ENCODE results near the gene FADS3.

The FADS3 gene

DNA sequence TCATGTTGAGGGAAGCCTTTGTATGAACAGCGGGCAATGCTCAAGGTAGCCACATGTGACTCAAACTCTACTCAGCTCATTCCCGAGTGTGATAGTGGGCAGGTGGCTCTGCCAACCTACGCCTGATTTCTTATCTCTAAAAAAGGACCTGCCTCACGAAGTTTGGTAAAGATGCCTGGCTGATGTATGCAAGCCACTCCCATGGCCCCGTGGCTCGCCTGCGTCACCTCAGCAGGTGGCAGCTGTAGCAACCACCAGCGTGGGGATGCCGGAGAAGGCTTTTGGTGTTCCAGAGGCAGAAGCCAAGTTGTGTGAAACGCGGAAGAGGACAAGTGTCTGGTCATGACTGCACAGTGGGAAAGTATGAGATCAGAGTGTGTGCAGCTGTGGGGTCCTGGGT, 57.9 kb downstream of the FADS3 start:
- DNase-seq, result no peak

DNA sequence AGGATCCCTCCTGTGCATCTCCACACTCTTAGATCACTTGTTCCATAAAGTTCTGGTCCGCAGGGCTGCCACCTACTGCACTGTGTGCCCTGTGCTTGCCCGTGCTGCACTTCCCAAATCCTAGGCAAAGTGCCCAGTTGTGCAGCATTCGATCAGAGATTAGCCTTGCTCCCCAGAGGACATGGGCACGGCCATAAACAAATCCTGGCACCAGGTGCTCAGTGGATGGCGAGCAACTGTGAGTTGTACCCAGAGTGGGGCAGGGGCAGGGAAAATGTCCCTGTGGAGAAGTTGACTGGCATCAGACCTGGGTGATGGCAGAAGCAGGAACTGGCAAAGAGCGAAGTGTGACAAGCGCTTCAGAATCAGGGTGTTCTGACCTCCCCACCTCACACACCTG, 58.6 kb downstream of the FADS3 start:
- no peak for DNase-seq

DNA sequence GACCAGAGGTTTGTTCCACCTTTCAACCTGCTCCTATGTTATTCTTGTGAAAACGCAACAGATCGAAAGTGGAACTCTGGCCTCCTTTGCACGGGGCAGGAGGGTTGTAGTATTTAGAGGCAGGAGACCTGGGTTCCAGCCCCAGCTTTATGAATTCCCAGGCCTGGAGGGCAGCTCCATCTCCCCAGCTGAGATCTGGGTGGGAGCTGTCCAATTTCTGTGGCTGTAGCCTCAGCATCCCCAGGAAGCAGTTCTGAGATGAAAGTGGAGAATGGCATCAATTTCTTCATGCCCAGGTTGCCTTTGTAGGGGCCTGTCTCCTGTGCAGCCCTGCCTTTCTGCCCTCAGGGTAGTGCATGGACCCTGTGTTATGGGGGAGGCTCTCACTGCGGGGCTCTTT, 59.1 kb downstream of the FADS3 start:
- no peak for DNase-seq

DNA sequence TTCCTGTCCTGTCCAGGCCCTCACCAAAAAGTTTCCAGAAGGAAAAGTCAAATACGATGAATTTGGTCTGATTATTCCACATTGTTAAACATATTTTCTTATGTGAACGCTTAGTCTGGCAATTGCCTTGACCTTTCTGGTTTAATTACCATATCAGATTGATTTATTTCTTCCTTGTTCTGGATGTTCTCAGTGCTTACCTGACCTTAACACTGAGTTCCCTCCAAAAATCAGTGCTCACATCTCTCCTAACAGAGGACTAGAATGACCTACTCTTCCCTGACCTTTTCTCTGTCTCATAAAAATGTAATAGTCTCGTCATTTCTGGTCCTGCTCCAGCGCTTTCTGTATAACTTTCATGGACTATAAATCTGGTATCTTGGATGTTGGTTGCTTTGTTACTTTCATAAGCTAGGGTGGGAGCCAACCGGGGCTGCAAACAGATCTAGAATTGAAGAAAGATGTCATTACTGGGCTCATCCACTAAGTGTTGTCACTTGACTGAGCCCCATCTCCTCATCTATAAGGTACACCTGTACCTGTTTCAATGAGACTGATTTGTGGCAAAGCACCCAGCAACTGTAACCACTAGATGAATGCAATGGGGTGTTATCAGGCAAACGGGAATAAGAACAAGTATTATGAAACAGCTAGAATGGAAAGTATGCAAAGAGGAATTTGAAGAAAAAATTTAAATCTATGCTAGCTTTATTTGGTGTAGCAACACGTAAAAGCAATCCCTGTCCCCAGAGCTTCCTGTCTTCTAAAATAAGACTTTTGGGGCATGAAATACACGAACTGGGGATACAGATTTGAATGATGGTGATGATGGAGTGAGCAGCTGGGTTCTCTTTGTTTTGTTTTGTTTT, 60.9 kb downstream of the FADS3 start:
- DNase-seq, result peak; percentile 26

DNA sequence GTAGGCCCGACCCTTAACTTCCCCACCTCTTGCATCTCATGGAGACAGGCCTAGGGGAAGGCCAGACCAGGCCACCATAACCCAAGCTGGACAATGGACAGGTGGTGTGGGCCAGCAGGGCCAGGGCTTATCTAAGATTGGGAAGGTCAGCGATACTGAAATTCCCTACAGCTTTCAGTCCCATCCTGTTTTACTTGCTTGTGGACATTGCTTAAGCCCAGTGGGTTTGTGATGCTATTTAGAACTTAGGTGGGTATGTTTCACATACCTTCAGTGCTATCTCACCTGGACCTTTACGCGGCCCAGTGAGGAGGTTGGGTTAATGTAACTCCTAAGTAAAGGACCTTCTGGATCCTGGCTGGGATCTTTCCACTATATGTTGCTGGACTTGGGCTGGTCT, 61.5 kb downstream of the FADS3 start:
- DNase-seq, result no peak

DNA sequence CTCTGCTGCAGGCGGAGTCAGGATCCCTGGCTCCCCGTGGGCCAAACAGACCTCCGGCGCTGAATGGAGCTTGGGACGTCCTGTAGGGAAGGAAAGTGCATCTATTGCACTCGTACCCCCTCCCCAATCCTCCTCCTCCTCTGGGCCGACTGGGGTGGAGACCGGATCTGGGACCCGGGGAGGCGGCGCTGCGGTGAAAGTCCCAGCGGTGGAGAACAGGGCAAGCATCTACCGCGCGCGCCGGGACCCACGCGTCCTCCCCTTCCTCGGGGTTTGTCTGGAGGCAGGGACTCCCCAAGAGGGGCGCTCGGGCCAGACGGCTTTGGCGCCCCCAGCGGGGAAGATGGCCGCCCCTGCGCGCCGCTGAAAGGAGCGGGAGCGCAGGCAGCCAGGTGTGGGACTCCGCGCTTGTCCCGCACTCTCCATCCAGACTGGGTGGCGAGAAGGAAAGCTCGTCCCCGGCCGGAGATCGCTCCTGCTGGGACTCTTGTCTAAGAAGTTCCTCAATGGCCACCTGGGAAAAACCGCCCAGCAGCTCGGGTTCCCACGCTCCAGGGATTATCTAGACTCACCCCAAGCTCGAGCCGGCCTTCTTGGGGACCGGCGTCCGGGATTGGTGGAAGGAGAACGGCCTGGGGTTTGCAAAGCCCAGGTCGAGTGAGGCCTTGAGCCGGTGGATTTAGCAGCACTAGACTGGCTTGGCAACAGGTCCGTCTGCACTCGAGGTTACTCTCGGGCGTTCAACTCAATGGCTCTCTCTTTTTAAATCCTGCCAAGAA, 62.5 kb downstream of the FADS3 start:
- peak; percentile 24 for DNase-seq

DNA sequence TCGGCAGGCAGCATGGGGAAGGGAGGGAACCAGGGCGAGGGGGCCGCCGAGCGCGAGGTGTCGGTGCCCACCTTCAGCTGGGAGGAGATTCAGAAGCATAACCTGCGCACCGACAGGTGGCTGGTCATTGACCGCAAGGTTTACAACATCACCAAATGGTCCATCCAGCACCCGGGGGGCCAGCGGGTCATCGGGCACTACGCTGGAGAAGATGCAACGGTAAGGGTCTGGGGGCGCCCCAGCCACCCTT, 63.0 kb downstream of the FADS3 start:
- no peak for DNase-seq

DNA sequence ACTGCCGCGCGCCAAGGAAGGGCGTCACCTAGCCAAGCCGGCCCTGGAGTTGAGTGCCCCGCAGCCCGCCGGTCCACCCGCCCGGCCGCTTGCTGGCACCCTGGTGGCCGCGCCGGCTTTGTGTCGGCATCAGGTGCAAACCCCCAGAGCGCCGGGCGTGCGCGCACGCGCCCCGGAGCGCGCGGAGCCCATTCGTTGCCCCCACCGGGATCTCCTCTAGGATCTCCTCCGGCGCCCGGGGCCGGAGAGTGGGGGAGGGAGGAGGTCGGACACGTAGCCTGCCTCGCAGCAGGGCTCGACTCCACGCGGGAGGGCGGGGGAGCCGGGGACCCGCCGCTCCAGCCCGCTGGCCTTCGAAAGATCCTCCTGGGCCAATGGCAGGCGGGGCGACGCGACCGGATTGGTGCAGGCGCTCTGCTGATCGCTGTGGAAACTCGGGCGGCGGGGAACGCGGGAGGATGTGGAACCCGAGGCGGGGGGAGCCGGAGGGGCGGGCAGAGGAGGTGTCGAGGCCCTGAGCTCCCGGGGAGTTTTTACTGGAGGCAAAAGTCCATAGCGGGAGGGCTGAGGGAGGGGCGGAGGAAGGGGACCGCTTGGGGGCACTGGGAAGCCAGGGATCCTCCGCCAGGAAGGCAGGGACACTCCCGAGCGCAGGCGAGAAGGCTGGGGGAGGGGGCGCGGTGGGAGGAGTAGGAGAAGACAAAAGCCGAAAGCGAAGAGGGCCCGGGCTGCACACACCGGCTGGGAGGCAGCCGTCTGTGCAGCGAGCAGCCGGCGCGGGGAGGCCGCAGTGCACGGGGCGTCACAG, 63.6 kb downstream of the FADS3 start, which contains the start of gene FADS2:
TSS of gene FADS2 (plus strand) at position 730 of the 808 bp plus-strand sequence. CDS start 91 bp downstream, outside the sequence.
- DNase-seq, result peak; percentile 92

DNA sequence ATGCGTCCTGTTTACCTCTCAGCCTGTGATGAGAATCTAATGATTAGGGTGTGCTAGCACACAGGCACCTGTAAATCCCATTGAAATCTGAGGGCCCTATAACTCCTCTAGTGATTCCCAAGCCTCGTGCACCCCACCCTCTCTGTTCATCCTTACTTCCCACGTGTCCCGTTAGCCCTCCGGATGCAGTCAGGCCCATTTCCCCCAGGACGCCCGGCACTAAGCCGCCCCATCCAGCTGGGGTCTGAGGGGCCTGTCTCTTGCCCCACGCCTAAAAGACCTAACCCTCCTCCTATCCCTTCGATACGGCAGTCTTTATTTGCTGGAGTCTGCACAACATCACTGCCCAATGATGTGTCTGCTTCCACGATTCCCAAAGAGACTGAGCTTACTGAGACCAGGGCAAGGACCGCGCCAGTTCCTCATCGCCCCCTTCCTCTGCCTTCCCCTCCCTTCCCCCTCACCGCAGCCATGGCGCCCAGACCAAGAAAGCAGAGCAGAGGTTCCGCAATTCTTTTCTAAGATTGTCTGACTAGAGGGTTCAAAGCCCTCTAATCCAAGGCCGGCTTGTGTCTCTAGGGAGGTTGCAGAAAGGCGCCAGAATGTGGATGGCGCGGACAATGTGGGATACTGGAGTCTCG, 64.3 kb downstream of the FADS3 start:
- peak; percentile 54 for DNase-seq
